Trophoblast cell (in vitro differentiated cells and primary cell): Measurements from ENCODE around the gene GLIPR2.
"Not testable (repeated sequence)": the region's sequence is repeated elsewhere in the genome, so short reads cannot be mapped to it uniquely, and the experiment has no call there.

ENCODE experiments used
- DNase-seq, 2 donors: peaks; one replicate each; pipeline ENCODE4 v3.0.0-alpha.2; 2016
- H2AFZ ChIP-seq: 2 replicates; pipeline ENCODE4 v1.6.1; 2013; ENCODE audit warnings: low read length, moderate library complexity, mild to moderate bottlenecking; ENCODE audit not compliant: insufficient read depth, poor library complexity
- H2AK5ac ChIP-seq: 2 replicates; pipeline ENCODE4 v1.6.1; 2013; ENCODE audit warnings: mild to moderate bottlenecking, low read length
- H2BK120ac ChIP-seq: 2 replicates; pipeline ENCODE4 v1.6.1; 2013; ENCODE audit warnings: low read length, mild to moderate bottlenecking, moderate library complexity; ENCODE audit not compliant: insufficient read depth, poor library complexity
- H2BK12ac ChIP-seq: 2 replicates; pipeline ENCODE4 v1.6.1; 2013; ENCODE audit warnings: mild to moderate bottlenecking, low read length, moderate library complexity
- H2BK5ac ChIP-seq: 2 replicates; pipeline ENCODE4 v1.6.1; 2013; ENCODE audit warnings: low read length, low read depth, moderate library complexity, mild to moderate bottlenecking; ENCODE audit not compliant: poor library complexity
- H3K14ac ChIP-seq: 2 replicates; pipeline ENCODE4 v1.6.1; 2013; ENCODE audit warnings: mild to moderate bottlenecking, low read length
- H3K18ac ChIP-seq: 2 replicates; pipeline ENCODE4 v1.6.1; 2013; ENCODE audit warnings: mild to moderate bottlenecking, low read length
- H3K23ac ChIP-seq: 2 replicates; pipeline ENCODE4 v1.6.1; 2013; ENCODE audit warnings: low read length
- H3K27ac ChIP-seq: 2 replicates; pipeline ENCODE4 v1.5.1; 2013; ENCODE audit warnings: low read depth, mild to moderate bottlenecking, inconsistent platforms, low read length, moderate library complexity
- H3K27me3 ChIP-seq: 2 replicates; pipeline ENCODE4 v1.6.1; 2013; ENCODE audit warnings: inconsistent platforms, mild to moderate bottlenecking, low read length, moderate library complexity; ENCODE audit not compliant: insufficient read depth
- H3K36me3 ChIP-seq, 2 experiments: 1 replicate in 1 of 2; 2 replicates in 1 of 2; pipeline ENCODE4 v1.6.1; 2013; ENCODE audit warnings: low read length in 2 of 2, mild to moderate bottlenecking in 2 of 2, moderate library complexity in 1 of 2; ENCODE audit not compliant: insufficient read depth in 2 of 2, control insufficient read depth in 1 of 2
- H3K4ac ChIP-seq: 2 replicates; pipeline ENCODE4 v1.6.1; 2013; ENCODE audit warnings: low read depth, mild to moderate bottlenecking, low read length, moderate library complexity
- H3K4me1 ChIP-seq, 2 experiments: 1 replicate in 1 of 2; 2 replicates in 1 of 2; pipeline ENCODE4 v1.6.1; 2013; ENCODE audit warnings: low read length in 2 of 2, mild to moderate bottlenecking in 2 of 2, moderate library complexity in 1 of 2; ENCODE audit not compliant: insufficient read depth in 2 of 2, control insufficient read depth in 1 of 2
- H3K4me2 ChIP-seq: 2 replicates; pipeline ENCODE4 v1.6.1; 2013; ENCODE audit warnings: inconsistent platforms, mild to moderate bottlenecking, low read length, moderate library complexity
- H3K4me3 ChIP-seq: 2 replicates; pipeline ENCODE4 v1.5.1; 2013; ENCODE audit warnings: mild to moderate bottlenecking, low read depth, low read length, inconsistent platforms
- H3K79me1 ChIP-seq: one replicate; pipeline ENCODE4 v1.6.1; 2013; ENCODE audit warnings: low read length
- H3K79me2 ChIP-seq: 2 replicates; pipeline ENCODE4 v1.6.1; 2013; ENCODE audit warnings: low read length, mild to moderate bottlenecking; ENCODE audit not compliant: control insufficient read depth, insufficient read depth, poor library complexity
- H3K9ac ChIP-seq: 2 replicates; pipeline ENCODE4 v1.6.1; 2013; ENCODE audit warnings: mild to moderate bottlenecking, low read length
- H3K9me3 ChIP-seq: 2 replicates; pipeline ENCODE4 v1.6.1; 2013; ENCODE audit warnings: low read depth, mild to moderate bottlenecking, control low read depth, inconsistent platforms, low read length; ENCODE audit not compliant: insufficient read depth
- H4K12ac ChIP-seq: 2 replicates; pipeline ENCODE4 v1.6.1; 2013; ENCODE audit warnings: low read depth, mild to moderate bottlenecking, low read length, moderate library complexity
- H4K8ac ChIP-seq: 2 replicates; pipeline ENCODE4 v1.6.1; 2013; ENCODE audit warnings: low read depth, mild to moderate bottlenecking, low read length, moderate library complexity
- H4K91ac ChIP-seq: one replicate; pipeline ENCODE4 v1.6.1; 2013; ENCODE audit warnings: low read depth, mild to moderate bottlenecking, low read length, moderate library complexity
- WGBS: extraction: QIAGEN DNeasy Blood & Tissue Kit; methylation state at CpG from one replicate; pipeline ENCODE4 v1.1.7; 2013; ENCODE audit warnings: missing lambda C conversion rate; ENCODE audit not compliant: insufficient read length, insufficient coverage; ENCODE audit errors: extremely low coverage; 5-methylcytosine and 5-hydroxymethylcytosine counted together

The GLIPR2 gene

GRCh38 chr9:36177571-36177970 is 41.0 kb downstream of the GLIPR2 start:
- Histone ChIP-seq H2BK5ac (no peak overlapping the region), H3K4ac (no peak overlapping the region), H3K79me1 (peaks cover 5% of the 10 kb centered on the region), H2AFZ (no peak overlapping the region), H3K27ac (no peak overlapping the region), H3K4me1 (peaks cover 4 to 7% of the 10 kb centered on the region in 2 experiments), H3K4me2 (no peak overlapping the region), H3K27me3 (no peaks in the 10 kb centered on the region), H2AK5ac (no peak overlapping the region), H2BK120ac (no peak overlapping the region), H3K23ac (no peak overlapping the region), H4K91ac (no peak overlapping the region), H3K79me2 (peaks cover 1% of the 10 kb centered on the region), H4K8ac (no peak overlapping the region), H3K18ac (no peak overlapping the region), H3K9ac (no peak overlapping the region), H2BK12ac (no peak overlapping the region), H4K12ac (no peak overlapping the region), H3K36me3 (no peaks in the 10 kb centered on the region), H3K14ac (no peak overlapping the region), H3K9me3 (no peaks in the 10 kb centered on the region), H3K4me3 (no peak overlapping the region)
- no peak for DNase-seq
- no CpG with 5 or more reads among the region's 4 CpGs for WGBS

- H3K79me1 ChIP-seq, H2AFZ ChIP-seq, H2AK5ac ChIP-seq, H3K9me3 ChIP-seq, H3K27ac ChIP-seq, H3K14ac ChIP-seq, H3K4ac ChIP-seq, H3K79me2 ChIP-seq, H3K4me1 ChIP-seq, H4K91ac ChIP-seq, H3K9ac ChIP-seq, H3K27me3 ChIP-seq, H2BK5ac ChIP-seq, H2BK12ac ChIP-seq, H3K23ac ChIP-seq, H3K4me3 ChIP-seq, H3K18ac ChIP-seq, H4K12ac ChIP-seq, H4K8ac ChIP-seq, H3K36me3 ChIP-seq, H2BK120ac ChIP-seq, H3K4me2 ChIP-seq, DNase-seq: not testable (repeated sequence)
- WGBS = no CpG with 5 or more reads among the region's 6 CpGs
These were observed 43.7 kb downstream of the GLIPR2 start for GRCh38 chr9:36180243-36180642.

DNA sequence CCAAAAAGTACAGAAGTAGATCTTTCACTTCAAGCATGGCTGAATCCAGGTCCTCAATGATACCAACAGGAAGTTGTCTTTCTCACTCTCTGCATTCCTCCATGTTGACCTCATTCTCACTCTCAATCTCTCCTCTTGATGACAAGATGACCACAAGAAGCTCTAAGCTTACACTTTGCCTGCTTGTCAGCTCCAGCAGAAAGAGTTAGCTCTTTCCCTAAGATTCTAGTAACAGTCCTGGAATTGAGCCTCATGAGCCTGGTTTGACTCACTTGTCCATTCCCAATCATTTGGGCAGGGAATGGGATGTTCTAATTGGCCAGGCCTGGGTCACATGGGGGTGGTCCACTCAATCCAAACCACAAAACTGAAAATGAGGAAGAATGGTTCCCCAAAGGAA is 50.9 kb downstream of the GLIPR2 start:
- Histone ChIP-seq H3K27ac (no peak overlapping the region), H3K4me2 (no peak overlapping the region), H3K79me2 (peaks cover 14% of the 10 kb centered on the region), H3K18ac (no peak overlapping the region), H3K14ac (no peak overlapping the region), H3K4ac (no peak overlapping the region), H4K91ac (no peak overlapping the region), H2BK12ac (no peak overlapping the region), H3K79me1 (peaks cover 12% of the 10 kb centered on the region), H3K9me3 (no peaks in the 10 kb centered on the region), H3K9ac (no peak overlapping the region), H2AFZ (no peak overlapping the region), H3K36me3 (no peaks in the 10 kb centered on the region), H2BK120ac (no peak overlapping the region), H3K27me3 (no peaks in the 10 kb centered on the region), H4K8ac (no peak overlapping the region), H4K12ac (no peak overlapping the region), H2BK5ac (no peak overlapping the region), H2AK5ac (no peak overlapping the region), H3K23ac (no peak overlapping the region), H3K4me3 (no peak overlapping the region), H3K4me1 (peaks cover 0 to 8% of the 10 kb centered on the region in 2 experiments)
- no peak for DNase-seq

DNA sequence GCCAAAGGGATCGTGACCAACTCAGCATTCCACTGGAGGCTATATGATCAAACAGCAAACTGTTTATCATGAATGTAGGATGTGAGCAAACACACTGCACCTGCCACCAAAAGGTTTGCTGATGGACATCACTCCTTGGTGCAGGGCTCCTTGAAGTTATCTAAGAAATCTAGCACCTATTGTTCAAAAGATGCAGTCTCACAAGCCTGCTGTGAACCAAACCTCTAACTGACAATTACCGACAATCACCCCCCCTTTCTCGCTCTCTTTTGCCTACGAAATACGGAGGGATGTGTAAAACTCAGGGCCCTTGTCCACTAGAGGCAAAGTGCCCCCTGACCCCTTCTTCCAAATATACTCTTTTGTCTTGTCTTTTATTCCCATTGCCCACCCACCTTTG is 51.7 kb downstream of the GLIPR2 start:
- Histone ChIP-seq H2BK12ac (no peak overlapping the region), H4K91ac (no peak overlapping the region), H3K23ac (no peak overlapping the region), H3K9ac (no peak overlapping the region), H2AK5ac (no peak overlapping the region), H3K79me1 (peaks cover 12% of the 10 kb centered on the region), H2AFZ (no peak overlapping the region), H3K4me2 (no peak overlapping the region), H3K4me3 (no peak overlapping the region), H3K14ac (no peak overlapping the region), H3K9me3 (no peaks in the 10 kb centered on the region), H3K36me3 (no peaks in the 10 kb centered on the region), H3K18ac (no peak overlapping the region), H2BK120ac (no peak overlapping the region), H4K12ac (no peak overlapping the region), H4K8ac (no peak overlapping the region), H3K79me2 (peaks cover 14% of the 10 kb centered on the region), H3K27me3 (no peaks in the 10 kb centered on the region), H3K4ac (no peak overlapping the region), H2BK5ac (no peak overlapping the region), H3K4me1 (peaks cover 2 to 11% of the 10 kb centered on the region in 2 experiments), H3K27ac (no peak overlapping the region)
- no peak for DNase-seq
- WGBS = no CpG with 5 or more reads among the region's 5 CpGs
